Smooth muscle cell (in vitro differentiated cells): ENCODE measurements around the gene LAMP5. TPM values are rescaled to one million over a fixed set of nuclear protein-coding genes. Genes with fewer than 3 reads are reported as not detected.

Experiments used
- DNase-seq: peaks from one replicate; lab custom pipeline; 2025; ENCODE audit not compliant: unreplicated experiment; lab: John Stamatoyannopoulos, UW
- H2AFZ ChIP-seq: fragments of 200-600 bp; sonication (generic); 2 replicates; pipeline ENCODE4 v1.6.0; 2016; ENCODE audit warnings: antibody characterized with exemption, low read depth, mild to moderate bottlenecking
- H3F3A ChIP-seq: fragments of 200-600 bp; sonication (generic); 2 replicates; pipeline ENCODE4 v1.6.0; 2017; ENCODE audit warnings: antibody characterized with exemption, low read depth
- H3K27ac ChIP-seq: fragments of 200-600 bp; sonication (generic); 2 replicates; pipeline ENCODE4 v1.5.1; 2016; ENCODE audit warnings: low read depth, mild to moderate bottlenecking
- H3K27me3 ChIP-seq: fragments of 200-600 bp; sonication (generic); 2 replicates; pipeline ENCODE4 v1.6.1; 2016; ENCODE audit warnings: low read depth, mild to moderate bottlenecking
- H3K36me3 ChIP-seq: fragments of 200-600 bp; sonication (generic); 2 replicates; pipeline ENCODE4 v1.5.1; 2016; ENCODE audit warnings: low read depth
- H3K4me1 ChIP-seq: fragments of 200-600 bp; sonication (generic); 2 replicates; pipeline ENCODE4 v1.5.1; 2016; ENCODE audit warnings: low read depth
- H3K4me2 ChIP-seq: fragments of 200-600 bp; sonication (generic); 2 replicates; pipeline ENCODE4 v1.6.0; 2016; ENCODE audit warnings: mild to moderate bottlenecking
- H3K4me3 ChIP-seq: fragments of 200-600 bp; sonication (generic); 2 replicates; pipeline ENCODE4 v1.5.1; 2016; ENCODE audit warnings: mild to moderate bottlenecking
- H3K79me2 ChIP-seq: fragments of 200-600 bp; sonication (generic); 2 replicates; pipeline ENCODE4 v1.6.0; 2016; ENCODE audit warnings: low read depth, mild to moderate bottlenecking
- H3K9ac ChIP-seq: fragments of 200-600 bp; sonication (generic); 2 replicates; pipeline ENCODE4 v1.6.0; 2016; ENCODE audit warnings: low read depth
- H3K9me3 ChIP-seq: fragments of 200-600 bp; sonication (generic); replicated peaks from 2 replicates; pipeline ENCODE4 v1.5.1; 2016; ENCODE audit warnings: low read depth
- H4K20me1 ChIP-seq: fragments of 200-600 bp; sonication (generic); 2 replicates; pipeline ENCODE4 v1.6.0; 2016; ENCODE audit warnings: low read depth
- WGBS: methylation state at CpG from one replicate; pipeline ENCODE4 v1.1.7; 2016; ENCODE audit warnings: low lambda C conversion rate; 5-methylcytosine and 5-hydroxymethylcytosine counted together
- polyA plus RNA-seq: library from polyadenylated mRNA; unstranded; fragments of >200 nt; fragmentation: Nextera tagmentation; extraction: Ambion mirVana; gene quantifications from 2 replicates; pipeline ENCODE4 v1.2.1, GENCODE V29; 2016
- total RNA-seq: library from RNA; depleted of rRNA; stranded (reverse); fragments of >200 nt; gene quantifications from 2 replicates; pipeline ENCODE4 v1.2.3, GENCODE V29; 2014
- TF ChIP-seq, protein P1 (sequence below): fragments of 200-600 bp; sonication (generic); IDR thresholded peaks from 2 replicates; pipeline ENCODE4 v1.5.1; 2017; ENCODE audit warnings: borderline replicate concordance, mild to moderate bottlenecking, antibody characterized with exemption; ENCODE audit not compliant: insufficient read depth, poor library complexity, severe bottlenecking

The LAMP5 gene
- total and polyA plus RNA-seq, 2 experiments from 2014 or later = 38.6 to 40.5 TPM

GRCh38 chr20:9501473-9501872 lies 12.9 kb upstream of the LAMP5 start:
- H3K4me3 ChIP-seq = no peak overlapping the region
- H3K9ac ChIP-seq = no peak overlapping the region
- 83% methylated on average over 2 of the region's 2 CpGs for WGBS
- no peaks in the 10 kb centered on the region for H3K4me1 ChIP-seq
- H3K36me3 ChIP-seq = no peaks in the 10 kb centered on the region
- H3F3A ChIP-seq = no peaks in the 10 kb centered on the region
- H4K20me1 ChIP-seq = no peaks in the 10 kb centered on the region
- H3K9me3 ChIP-seq = no peaks in the 10 kb centered on the region
- TF ChIP-seq, protein P1, sequence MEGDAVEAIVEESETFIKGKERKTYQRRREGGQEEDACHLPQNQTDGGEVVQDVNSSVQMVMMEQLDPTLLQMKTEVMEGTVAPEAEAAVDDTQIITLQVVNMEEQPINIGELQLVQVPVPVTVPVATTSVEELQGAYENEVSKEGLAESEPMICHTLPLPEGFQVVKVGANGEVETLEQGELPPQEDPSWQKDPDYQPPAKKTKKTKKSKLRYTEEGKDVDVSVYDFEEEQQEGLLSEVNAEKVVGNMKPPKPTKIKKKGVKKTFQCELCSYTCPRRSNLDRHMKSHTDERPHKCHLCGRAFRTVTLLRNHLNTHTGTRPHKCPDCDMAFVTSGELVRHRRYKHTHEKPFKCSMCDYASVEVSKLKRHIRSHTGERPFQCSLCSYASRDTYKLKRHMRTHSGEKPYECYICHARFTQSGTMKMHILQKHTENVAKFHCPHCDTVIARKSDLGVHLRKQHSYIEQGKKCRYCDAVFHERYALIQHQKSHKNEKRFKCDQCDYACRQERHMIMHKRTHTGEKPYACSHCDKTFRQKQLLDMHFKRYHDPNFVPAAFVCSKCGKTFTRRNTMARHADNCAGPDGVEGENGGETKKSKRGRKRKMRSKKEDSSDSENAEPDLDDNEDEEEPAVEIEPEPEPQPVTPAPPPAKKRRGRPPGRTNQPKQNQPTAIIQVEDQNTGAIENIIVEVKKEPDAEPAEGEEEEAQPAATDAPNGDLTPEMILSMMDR = no peak
- H2AFZ ChIP-seq = no peak overlapping the region
- no peak overlapping the region for H3K4me2 ChIP-seq
- no peak overlapping the region for H3K27ac ChIP-seq
- no peak for DNase-seq
- peaks cover 48% of the 10 kb centered on the region for H3K27me3 ChIP-seq
- no peaks in the 10 kb centered on the region for H3K79me2 ChIP-seq

- 60% methylated on average over 9 of the region's 9 CpGs for WGBS
- H3K4me2 ChIP-seq = no peak overlapping the region
Observed at GRCh38 chr20:9503526-9504245, 10.7 kb upstream of the LAMP5 start.

DNA sequence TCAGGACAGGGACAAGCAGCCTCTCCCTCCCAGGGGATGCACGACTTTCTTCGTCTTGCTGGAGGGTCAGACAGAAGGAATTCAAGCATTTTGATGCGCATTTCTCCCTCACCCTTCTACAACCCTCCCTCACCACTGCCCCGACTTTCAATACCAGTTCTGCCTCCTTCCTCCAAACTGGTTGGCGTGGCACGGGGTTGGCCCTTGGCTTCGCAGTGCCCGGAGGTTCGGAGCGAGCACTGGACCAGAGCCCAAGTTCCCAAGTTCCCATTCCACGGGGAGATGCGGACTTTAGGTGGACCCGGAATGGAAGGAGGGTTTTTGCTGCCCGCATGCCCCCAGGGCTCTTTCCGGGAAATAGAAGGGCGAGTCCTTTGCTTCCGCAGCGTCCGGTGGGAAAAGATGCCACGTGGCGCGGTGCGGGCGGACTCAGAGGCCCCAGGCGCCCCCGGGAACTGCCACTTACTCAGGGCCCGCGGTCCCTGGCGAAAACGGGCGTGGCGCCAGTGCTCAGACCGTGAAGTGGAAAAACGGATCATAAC lies 8.0 kb upstream of the LAMP5 start:
- H3F3A ChIP-seq = no peaks in the 10 kb centered on the region
- H3K9ac ChIP-seq = no peak overlapping the region
- no peaks in the 10 kb centered on the region for H3K9me3 ChIP-seq
- H3K4me2 ChIP-seq = peak overlapping the region; percentile 74
- no peak overlapping the region for H3K27ac ChIP-seq
- H3K4me1 ChIP-seq = no peaks in the 10 kb centered on the region
- 21% methylated on average over 34 of the region's 34 CpGs for WGBS
- no peak for DNase-seq
- H3K27me3 ChIP-seq = peaks cover 89% of the 10 kb centered on the region
- H3K79me2 ChIP-seq = no peaks in the 10 kb centered on the region
- peak overlapping the region; percentile 15 for H3K4me3 ChIP-seq
- H2AFZ ChIP-seq = no peak overlapping the region
- no peaks in the 10 kb centered on the region for H3K36me3 ChIP-seq
- H4K20me1 ChIP-seq = no peaks in the 10 kb centered on the region
- TF ChIP-seq, protein P1 = no peak

More at GRCh38 chr20:9503526-9504245, 10.7 kb upstream of the LAMP5 start:
- Histone ChIP-seq H3K79me2 (no peaks in the 10 kb centered on the region), H3K4me1 (no peaks in the 10 kb centered on the region), H3F3A (no peaks in the 10 kb centered on the region), H3K9me3 (no peaks in the 10 kb centered on the region), H3K4me3 (no peak overlapping the region), H3K36me3 (no peaks in the 10 kb centered on the region), H2AFZ (no peak overlapping the region), H3K9ac (no peak overlapping the region), H3K27ac (no peak overlapping the region), H4K20me1 (no peaks in the 10 kb centered on the region), H3K27me3 (peaks cover 70% of the 10 kb centered on the region)
- TF ChIP-seq, protein P1 = no peak
- DNase-seq = no peak

GRCh38 chr20:9506964-9507369 lies 7.4 kb upstream of the LAMP5 start:
- no peak for DNase-seq
- no peaks in the 10 kb centered on the region for H3K36me3 ChIP-seq
- peaks cover 89% of the 10 kb centered on the region for H3K27me3 ChIP-seq
- no peaks in the 10 kb centered on the region for H3K79me2 ChIP-seq
- TF ChIP-seq, protein P1 = no peak
- H3K4me3 ChIP-seq = peak overlapping the region; percentile 15
- 21% methylated on average over 31 of the region's 31 CpGs for WGBS
- H3K9me3 ChIP-seq = no peaks in the 10 kb centered on the region
- H3K4me2 ChIP-seq = peak overlapping the region; percentile 74
- H3K9ac ChIP-seq = no peak overlapping the region
- H2AFZ ChIP-seq = no peak overlapping the region
- H3F3A ChIP-seq = no peaks in the 10 kb centered on the region
- no peaks in the 10 kb centered on the region for H3K4me1 ChIP-seq
- no peak overlapping the region for H3K27ac ChIP-seq
- H4K20me1 ChIP-seq = no peaks in the 10 kb centered on the region
